HG03442 (cell line): ENCODE results near the gene NT5M.
A peak's percentile ranks its signal among the peaks of the same experiment; 100 is the strongest.
"Not testable (repeated sequence)": the region's sequence is repeated elsewhere in the genome, so short reads cannot be mapped to it uniquely, and the experiment has no call there.

Source experiments
- ATAC-seq: cut with Tn5 transposase; IDR thresholded peaks from one replicate; pipeline ENCODE4 v1.9.1; 2021; ENCODE audit warnings: mild to moderate bottlenecking, moderate library complexity; ENCODE audit not compliant: unreplicated experiment

The NT5M gene

DNA sequence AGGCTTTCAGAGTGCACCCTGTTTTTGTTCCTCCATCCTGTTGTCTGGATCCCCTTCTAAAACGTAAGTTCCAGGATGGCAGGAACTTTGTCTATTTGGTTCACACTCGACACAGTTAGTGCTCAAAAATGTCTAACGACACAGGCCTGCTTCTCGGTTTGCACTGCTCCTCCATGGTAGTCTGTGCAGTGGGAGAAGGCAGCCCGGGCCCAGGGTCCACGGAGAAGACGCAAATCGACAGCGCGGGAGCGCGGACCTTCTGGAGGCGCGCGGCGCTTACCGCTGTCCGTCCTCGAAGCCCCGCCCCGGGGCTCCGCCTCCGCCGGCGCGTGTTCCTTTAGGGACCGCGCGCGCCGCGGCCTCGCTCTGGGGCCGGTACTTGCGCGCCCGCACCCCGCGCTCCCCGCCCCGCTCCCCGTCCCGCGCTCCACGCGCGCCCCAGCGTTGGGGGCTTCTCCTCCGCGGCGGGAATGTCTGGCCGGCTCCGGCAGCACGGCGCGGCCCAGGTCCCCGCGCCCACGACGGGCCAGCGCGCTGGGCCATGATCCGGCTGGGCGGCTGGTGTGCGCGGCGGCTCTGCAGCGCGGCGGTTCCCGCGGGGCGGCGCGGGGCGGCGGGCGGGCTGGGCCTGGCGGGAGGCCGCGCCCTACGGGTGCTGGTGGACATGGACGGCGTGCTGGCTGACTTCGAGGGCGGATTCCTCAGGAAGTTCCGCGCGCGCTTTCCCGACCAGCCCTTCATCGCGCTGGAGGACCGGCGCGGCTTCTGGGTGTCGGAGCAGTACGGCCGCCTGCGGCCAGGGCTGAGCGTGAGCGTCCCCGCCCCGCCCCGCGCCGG, at the start of gene NT5M:
TSS of gene NT5M (plus strand) at position 364 of the 837 bp plus-strand sequence. CDS start at position 542, 178 bp downstream.
- no peak for ATAC-seq

DNA sequence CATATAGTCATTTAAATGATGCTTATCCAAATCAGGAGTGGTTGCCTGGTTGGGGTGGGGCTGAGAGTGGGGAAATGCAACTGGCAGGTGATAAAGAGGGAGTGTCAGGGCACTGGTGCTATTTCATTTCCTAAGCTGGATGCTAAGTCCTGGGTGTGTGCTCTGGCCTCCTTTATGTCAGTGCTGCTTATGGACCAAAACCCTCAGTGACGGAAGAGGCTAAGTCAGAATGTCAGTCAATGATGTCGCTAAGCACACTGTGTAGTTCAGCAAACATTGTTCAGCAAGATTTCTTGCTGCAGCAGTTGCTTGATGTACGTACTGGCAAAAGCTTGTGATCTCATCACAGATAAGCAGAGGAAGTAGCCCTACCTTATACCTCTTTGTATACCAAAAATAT, 49.8 kb upstream of the NT5M start:
- no peak for ATAC-seq

DNA sequence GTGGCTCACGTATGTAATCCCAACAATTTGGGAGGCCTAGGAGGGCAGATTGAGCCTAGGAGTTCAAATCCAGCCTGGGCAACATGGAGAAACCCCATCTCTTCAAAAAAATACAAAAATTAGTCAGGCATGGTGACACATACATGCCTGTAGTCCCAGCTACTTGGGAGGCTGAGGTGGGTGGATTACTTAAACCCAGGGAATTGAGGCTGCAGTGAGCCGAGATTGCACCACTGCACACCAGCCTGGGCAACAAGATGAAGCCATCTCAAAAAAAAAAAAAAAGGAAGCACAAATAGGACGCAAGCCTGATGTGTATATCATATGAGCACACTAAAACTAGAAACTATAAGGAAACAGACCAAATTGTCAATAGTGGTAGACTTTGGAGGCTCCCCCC, 49.1 kb upstream of the NT5M start:
- no peak for ATAC-seq

DNA sequence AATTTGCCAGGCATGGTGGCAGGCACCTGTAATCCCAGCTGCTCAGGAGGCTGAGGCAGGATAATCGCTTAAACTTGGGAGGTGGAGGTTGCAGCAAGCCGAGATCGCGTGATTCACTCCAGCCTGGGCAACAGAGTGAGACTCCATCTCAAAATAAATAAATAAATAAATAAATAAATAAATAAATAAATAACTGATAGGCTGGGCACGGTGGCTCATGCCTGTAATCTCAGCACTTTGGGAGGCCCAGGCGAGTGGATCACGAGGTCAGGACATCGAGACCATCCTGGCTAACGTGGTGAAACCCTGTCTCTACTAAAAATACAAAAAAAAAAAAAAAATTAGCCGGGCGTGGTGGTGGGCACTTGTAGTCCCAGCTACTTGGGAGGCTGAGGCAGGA, 47.5 kb upstream of the NT5M start:
- ATAC-seq, result not testable (repeated sequence)

DNA sequence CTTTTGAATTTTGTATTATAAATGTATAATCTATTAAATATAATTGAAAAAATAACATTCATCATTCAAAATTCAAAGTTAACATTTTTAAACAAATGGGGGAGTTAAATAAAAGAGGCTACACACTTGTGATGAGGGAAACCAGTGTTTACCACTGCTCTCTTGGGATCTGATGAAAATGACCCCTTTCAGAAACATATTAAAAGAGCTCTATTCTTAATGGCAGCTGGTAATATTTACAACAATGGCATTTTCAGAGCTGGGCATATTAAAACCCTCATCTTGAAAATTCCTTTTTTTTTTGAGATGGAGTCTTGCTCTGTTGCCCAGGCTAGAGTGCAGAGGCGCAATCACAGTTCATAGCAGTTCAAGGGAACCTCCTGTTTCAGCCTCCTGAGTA, 46.9 kb upstream of the NT5M start:
- no peak for ATAC-seq

DNA sequence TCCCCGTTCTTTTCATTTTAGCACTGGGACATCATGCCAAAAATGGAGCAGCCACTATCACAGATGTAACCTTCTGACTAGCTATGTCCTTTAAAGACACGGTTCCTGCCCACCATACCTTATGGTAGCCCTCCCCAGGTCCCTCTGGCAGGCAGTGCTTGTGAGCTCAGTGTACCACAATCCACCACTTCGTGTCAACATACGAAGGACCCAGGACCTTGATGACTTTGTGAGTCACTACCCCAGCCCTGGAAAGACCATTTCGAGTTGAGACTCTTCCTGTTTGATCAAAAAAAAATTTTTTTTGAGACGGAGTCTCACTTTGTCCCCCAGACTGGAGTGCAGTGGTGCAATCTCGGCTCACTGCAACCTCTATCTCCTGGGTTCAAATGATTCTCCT, 45.2 kb upstream of the NT5M start:
- ATAC-seq, result no peak

DNA sequence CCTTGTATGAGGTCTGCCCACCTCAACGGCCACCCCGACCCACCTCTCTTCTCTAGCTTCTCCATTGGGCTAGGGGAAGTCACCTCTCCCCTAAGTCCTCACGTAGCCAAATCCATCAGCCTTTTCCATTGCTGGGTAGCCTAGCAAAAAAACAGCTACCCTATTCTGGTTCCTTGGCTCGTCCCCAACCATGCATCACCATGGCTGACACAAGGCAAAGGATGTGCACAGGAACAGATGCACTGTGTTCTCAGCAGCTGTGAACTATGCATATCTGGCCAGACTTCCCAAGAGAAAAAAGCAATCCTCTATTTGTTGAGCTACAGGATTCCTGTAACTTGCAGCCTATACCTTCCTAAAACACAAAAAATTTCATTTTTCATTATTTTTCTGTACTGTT, 44.2 kb upstream of the NT5M start:
- no peak for ATAC-seq

DNA sequence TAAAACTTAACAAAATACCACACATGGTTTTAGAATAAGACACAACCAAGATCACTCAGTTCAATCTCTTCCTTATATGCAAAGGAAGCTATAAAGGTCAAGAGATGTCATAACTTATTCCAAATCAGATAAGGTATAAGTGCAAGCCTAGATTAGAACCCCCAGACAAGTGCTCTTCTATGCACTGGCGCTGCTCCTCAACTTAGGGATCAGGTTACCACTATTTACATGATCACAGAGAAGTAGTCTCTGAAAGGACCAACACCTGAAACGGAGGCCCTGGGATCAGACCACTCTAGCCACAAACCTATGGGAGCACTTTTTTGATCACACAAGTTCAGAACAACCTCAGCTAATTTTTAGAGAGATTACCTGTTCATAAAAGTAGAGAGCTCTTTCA, 38.7 kb upstream of the NT5M start:
- no peak for ATAC-seq

DNA sequence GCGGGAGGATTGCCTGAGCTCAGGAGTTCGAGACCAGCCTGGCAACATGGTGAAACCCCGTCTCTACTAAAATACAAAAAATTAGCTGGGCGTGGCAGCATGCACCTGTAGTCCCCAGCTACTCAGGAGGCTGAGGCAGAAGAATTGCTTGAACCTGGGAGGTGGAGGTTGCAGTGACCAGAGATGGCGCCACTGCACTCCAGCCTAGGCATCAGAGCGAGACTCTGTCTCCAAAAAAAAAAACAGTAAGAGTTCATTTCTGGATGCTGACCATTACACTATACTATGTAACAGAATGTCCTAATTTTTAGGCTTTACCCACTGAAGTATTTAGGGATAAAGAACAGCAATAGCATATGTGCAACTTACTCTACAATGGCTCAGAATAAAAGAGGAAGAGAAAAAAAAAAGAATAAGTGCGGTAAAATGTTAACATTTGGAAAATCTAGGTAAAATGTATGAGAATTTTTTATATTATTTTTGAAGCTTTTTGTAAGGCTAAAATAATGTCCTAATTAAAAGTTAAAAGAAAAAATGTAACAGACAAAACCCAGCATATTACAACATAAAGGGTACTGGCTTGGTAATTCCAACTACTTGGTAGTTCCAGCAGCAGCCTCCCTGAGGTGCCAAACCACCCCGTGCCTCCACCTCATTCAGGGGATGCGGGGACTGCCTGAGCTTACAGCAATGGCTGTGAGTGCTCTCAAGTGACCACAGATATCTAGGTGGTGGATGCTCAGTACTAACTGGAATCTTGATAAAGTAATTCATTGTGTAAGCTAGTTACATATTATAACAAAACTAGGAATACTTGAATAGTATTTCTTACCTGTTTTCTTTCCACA, 33.0 kb upstream of the NT5M start:
- ATAC-seq, result no peak

DNA sequence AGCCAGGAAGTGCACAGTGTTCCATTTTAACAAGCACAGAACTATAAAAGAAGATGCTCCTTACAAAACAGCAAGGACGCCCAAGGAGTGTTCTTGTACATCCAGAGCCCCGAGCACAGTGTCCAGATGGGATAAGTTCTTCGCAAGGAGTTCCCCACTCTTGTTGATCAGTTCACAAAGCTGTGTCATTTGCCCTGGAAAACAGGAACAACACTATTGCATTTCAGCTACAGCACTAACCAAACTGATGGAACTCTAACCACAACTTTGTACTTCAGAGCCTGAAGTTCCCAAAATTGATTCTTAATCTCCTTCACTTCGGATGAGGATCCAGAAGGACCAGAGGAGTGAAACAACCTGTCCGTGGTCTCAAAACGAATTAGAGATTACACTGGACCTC, 27.2 kb upstream of the NT5M start:
- no peak for ATAC-seq

DNA sequence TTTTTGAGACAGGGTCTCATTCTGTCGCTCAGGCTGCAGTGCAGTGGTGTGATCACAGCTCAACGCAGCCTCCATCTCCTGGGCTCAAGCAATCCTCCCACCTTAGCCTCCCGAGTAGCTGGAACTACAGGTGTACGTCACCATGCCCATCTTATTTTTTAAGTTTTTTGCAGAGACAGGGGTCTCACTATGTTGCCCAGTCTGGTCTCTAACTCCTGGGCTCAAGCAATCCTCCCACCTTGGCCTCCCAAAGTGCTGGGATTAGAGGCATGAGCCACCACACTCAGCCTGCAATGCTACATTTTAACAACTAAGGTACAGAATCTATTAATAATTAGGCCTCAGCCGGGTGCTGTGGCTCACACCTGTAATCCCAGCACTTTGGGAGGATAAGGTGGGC, 25.7 kb upstream of the NT5M start:
- ATAC-seq, result not testable (repeated sequence)

DNA sequence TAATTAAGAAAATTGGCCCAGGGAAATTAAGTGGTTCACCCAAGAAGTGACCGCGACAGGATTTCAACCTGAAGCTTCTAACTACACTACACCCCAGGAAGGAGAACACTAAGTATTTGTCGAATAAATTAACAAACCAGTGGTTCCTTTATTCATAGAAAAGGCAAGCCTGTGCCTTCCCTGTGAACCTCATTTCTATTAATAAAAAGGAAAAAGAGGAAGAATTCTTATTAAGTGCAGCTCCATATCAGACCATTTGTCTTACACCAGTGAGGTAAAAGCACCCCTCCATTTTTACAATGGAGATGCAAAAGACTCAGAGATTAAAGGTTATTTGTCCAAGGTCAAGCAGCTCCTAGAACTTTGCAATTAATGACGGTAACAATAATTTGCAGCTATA, 23.9 kb upstream of the NT5M start:
- no peak for ATAC-seq

DNA sequence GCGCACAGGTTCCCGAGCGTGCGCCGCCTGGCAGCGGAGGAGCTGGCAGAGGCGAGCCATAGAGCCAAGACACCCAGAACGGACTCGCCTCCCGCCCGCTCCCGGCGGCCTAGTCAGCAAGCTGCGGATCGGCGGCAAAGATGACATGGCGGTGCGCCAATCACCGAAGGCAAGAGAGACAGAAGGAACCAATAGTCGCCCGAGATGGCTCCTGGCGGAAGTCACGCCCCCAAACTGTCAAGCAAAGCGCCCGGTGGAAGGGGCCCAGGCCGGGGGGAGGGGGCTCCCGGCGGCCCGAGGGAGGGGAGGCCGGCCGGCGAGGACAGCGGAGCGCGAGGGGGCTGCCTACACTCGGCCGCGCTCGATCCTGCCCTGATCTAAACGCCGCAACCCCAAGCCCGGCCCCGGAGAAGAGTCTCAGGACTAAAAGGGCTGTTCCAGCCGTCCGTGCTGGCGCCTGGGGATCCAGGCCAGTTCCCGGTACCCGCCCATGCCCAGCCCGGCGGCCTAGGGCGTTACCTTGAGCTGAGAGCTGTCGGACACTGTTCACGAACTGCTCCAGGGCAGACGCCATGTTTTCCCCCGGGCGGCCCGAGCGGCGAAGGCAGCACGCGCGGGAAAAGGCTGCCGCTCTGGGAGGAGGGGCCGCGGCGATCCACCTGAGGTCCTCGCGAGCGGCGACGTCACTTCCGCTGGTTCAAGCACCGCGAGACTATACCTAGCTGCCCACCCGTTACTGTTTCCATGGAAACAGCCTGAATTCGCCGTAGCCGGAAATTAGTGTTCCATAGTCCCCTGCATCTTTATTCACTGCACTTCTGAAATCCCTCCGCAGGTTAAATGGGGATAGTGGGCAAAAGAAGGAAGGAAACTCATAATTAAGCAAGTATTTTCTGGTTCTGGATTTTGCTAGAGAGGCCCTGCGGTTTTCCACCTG, 22.3 kb upstream of the NT5M start, which contains the start of gene COPS3:
TSS of gene COPS3 (minus strand) at position 634 of the 937 bp plus-strand sequence. CDS start at position 574, 60 bp downstream.
- ATAC-seq, result peak; percentile 83

DNA sequence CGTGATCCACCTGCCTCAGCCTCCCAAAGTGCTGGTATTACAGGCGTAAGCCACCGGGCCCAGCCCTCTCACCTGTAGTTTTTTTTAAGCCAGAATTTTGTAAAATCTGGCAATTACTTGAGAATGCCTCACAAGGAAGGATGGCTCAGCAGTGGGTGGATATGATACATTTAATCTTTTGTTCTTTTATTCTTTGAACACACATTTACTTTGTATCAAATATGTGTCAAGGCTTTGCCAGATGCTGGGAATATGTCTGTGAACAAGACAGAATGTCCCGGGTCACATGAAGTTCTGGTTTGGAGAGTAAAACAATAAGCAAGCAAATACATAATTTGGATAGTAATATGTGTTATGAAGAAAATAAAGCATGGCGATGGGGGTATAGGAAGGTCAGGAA, 17.2 kb upstream of the NT5M start:
- no peak for ATAC-seq

DNA sequence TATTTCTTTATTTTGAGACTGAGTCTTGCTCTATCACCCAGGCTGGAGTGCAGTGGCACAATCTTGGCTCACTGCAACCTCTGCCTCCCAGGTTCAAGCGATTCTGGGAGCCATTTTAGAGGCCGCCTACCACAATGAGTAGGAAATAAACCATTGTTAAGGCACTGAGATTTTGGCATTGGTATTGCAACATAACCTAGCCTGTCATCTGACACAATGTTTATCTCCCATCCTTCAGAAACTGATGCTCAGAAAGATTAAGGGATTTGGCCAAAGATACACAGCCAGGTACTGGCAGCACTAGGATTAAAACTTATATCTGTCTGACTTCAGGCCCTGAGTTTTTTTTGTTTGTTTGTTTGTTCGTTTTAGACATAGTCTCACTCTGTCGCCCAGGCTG, 14.1 kb upstream of the NT5M start:
- ATAC-seq, result no peak

DNA sequence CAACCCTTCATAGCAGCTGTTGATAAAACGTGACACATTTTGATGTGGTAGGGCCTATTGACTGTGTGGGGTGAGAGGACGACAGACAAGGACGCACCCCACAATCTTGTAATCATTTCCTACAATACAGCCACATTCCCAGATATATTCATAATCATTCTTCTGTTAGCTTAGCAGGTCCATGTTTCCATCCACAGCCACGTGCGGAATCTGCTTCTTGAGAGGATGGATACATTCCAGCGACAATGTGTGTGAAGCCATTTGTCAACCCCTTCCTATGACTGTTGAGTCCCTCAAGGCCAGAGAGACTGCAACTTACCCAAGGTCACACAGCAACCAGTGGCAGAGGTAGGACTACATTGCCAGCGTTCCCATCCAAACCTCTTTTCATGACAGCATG, 13.5 kb upstream of the NT5M start:
- ATAC-seq, result no peak

DNA sequence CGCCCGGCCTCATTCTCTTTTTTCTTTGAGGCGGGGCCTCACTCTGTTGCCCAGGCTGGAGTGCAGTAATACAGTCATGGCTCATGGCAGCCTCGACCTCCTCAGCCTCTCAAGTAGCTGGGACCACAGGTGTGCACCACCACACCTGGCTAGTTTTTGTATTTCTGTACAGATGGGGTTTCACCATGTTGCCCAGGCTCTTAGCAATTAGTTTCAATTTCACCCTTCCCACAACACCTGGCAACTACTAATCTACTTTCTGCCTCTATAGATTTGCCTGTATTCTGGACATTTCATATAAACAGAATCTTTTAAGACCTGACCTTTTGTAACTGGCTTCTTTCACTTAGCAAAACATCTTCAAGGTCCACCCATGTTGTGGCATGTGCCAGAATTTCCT, 8.0 kb upstream of the NT5M start:
- ATAC-seq, result no peak

DNA sequence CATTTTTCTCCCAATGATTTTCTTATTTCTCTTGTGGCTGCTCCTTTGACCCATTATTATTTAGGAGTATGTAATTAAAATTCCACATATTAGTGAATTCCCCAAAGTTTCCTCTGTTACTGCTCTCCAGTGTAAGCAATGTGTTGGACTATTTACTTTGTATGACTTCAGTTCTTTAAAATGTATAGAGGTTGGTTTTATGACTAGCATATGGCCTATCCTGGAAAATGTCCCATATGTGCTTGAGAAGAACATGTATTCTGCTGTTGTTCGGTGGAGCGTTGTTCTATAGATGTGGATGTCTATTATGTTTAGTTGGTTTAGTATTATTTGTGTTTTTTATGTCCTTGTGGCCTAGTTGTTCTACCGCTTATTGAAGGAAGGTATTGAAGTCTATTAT, 6.0 kb upstream of the NT5M start:
- ATAC-seq, result no peak

DNA sequence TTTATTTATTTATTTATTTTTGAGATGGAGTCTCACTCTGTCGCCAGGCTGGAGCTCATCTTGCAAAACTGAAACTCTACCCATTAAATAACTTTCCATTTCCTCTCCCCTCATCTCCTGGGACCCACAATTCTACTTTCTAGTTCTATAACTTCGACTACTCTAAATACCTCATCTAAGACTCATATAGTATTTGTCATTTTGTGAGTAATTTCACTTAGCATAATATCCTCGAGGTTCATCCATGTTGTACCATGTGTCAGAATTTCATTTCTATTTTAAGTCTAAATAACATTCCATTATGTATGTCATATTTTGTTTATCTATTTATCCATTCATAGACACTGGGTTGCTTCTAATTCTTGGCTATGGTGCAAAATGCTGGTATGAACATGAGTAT, 5.1 kb upstream of the NT5M start:
- no peak for ATAC-seq

DNA sequence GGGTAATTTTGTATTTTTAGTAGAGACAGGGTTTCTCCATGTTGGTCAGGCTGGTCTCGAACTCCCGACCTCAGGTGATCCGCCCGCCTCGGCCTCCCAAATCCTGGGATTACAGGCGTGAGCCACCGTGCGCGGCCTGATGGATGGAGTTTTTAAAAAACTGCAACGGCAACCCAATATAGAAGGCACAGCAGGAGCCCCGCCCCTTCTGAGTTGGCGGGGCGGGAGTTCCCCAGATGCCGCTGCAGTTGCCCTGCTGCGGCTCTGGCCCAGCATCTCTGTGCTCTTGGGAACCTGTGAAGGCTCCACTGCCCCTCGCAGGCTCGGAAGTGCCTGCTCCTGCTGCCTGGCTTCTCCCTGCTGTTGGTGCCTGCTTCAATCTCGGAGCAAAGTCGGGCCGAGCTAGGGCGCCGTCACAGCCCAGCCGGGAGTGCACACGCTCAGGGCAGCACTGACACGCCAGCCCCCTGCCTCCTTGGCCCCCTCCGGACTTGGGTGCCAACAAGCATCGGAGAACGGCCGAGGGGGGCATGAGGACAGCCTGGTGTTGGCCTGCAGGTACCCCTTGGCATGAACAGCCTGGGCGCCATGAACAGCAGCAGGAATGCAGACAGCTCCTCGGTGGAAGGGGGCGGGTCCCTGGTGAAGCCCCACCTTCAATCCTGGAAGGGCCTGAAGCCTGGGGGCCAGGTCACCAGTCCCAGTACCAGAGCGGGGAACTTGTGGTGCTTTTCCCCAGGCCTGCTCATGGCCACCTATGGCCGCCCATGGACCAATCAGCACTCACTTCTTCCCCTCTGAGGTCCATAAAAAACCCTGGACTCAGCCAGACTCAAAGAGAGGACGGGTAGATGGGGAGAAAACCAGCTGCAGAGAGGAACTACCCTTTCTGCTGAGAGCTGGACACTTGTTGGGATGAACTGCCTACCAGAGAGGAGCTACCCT, 2.3 kb upstream of the NT5M start:
- peak; percentile 33 for ATAC-seq
